Measurements from ENCODE around the gene FBXW5.

GRCh38 chr9:136973618-136974617 is 29.4 kb upstream of the FBXW5 start:
- TF ChIP-seq RAD21 (conservative IDR thresholded peaks at IDR 0.05) (no peak), POLR2AphosphoS5 (IDR thresholded peaks at IDR 0.05) (no peak)
- TF ChIP-seq, protein P1, sequence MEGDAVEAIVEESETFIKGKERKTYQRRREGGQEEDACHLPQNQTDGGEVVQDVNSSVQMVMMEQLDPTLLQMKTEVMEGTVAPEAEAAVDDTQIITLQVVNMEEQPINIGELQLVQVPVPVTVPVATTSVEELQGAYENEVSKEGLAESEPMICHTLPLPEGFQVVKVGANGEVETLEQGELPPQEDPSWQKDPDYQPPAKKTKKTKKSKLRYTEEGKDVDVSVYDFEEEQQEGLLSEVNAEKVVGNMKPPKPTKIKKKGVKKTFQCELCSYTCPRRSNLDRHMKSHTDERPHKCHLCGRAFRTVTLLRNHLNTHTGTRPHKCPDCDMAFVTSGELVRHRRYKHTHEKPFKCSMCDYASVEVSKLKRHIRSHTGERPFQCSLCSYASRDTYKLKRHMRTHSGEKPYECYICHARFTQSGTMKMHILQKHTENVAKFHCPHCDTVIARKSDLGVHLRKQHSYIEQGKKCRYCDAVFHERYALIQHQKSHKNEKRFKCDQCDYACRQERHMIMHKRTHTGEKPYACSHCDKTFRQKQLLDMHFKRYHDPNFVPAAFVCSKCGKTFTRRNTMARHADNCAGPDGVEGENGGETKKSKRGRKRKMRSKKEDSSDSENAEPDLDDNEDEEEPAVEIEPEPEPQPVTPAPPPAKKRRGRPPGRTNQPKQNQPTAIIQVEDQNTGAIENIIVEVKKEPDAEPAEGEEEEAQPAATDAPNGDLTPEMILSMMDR (IDR thresholded peaks at IDR 0.05; ENCODE audit: poor library complexity, severe bottlenecking): no peak
